H1 (cell line): ENCODE measurements around the gene YIF1B. TPM values are rescaled to one million over a fixed set of nuclear protein-coding genes. Genes with fewer than 3 reads are reported as not detected.

Experiments
- CHD7 ChIP-seq: fragments of 300-600 bp; sonication (generic); IDR thresholded peaks from 2 replicates; pipeline ENCODE4 v1.7.1; 2012; ENCODE audit warnings: low read length, moderate library complexity, mild to moderate bottlenecking, inconsistent platforms; ENCODE audit not compliant: insufficient replicate concordance
- E2F6 ChIP-seq: IDR thresholded peaks from 2 replicates; pipeline ENCODE4 v1.6.1; 2012; ENCODE audit warnings: inconsistent platforms
- MAFK ChIP-seq: IDR thresholded peaks from 2 replicates; pipeline ENCODE4 v1.6.1; 2012; ENCODE audit warnings: low read depth, mild to moderate bottlenecking, improper control_type of control experiment, low read length
- RFX5 ChIP-seq: IDR thresholded peaks from 2 replicates; pipeline ENCODE4 v1.6.1; 2011; ENCODE audit warnings: low read depth, low read length, improper control_type of control experiment, borderline replicate concordance
- polyA plus RNA-seq, 7 experiments: library from polyadenylated mRNA; depleted of rRNA in 3 of 7; stranded (reverse) in 5 of 7; unstranded in 2 of 7; fragments of >200 nt in 5 of 7; fragments of 200-250 nt in 2 of 7; gene quantifications; 1 replicate in 5 of 7; 2 replicates in 1 of 7; 4 replicates in 1 of 7; pipeline versions ENCODE4 v1.2.1 to v1.2.3, GENCODE V29; 2011 to 2013; ENCODE audit warnings: missing spikeins in 2 of 7, mixed read lengths in 2 of 7
- total RNA-seq: library from RNA; stranded (reverse); fragmentation: NEBNext Ultra II Directional; extraction: Animal tissue kit (Norgen Biotek cat#: 25700); gene quantifications from 2 replicates; pipeline ENCODE4 v1.2.1, GENCODE V29; 2021

Gene YIF1B
- total and polyA plus RNA-seq, 2 of the 8 experiments (the other 6 are each of a cell fraction or from before 2014, with no cell fraction given), result 89.6 to 305 TPM

GRCh38 chr19:38319421-38320258 lies 3.9 kb upstream of the YIF1B start, which contains the start of gene KCNK6 (continued):
- TF ChIP-seq E2F6, result peak; percentile 71; the same call in 1 of the 2 replicates
- no peak for TF ChIP-seq MAFK
- TF ChIP-seq CHD7, result no peak
- no peak for TF ChIP-seq RFX5
